ENCODE results near the gene NUDT14. TPM values are rescaled to one million over a fixed set of nuclear protein-coding genes. Genes with fewer than 3 reads are reported as not detected.

NUDT14 gene
- total RNA-seq, 1 experiment from 2014 or later = 75.3 TPM

- H3K4me3 ChIP-seq (ENCODE audit: low read depth in 2 of 2, low read length in 2 of 2) = no peak overlapping the region
- H3K27me3 ChIP-seq (ENCODE audit: control insufficient read depth, insufficient read depth, low read length) = no peaks in the 10 kb centered on the region
- no TSS peak for BruUV-seq (replicated peaks)
- in situ Hi-C loops (cut with HindIII; ENCODE audit: low pct_unique_long_range_greater_than_20kb, low sequenced_read_pairs) = no loop called here
- ChIA-PET CTCF (no interaction called here), POLR2A (no interaction called here)
- no peak overlapping the region for H3K27ac ChIP-seq (ENCODE audit: low read length)
- no peaks in the 10 kb centered on the region for H3K4me1 ChIP-seq (ENCODE audit: control insufficient read depth, insufficient read depth, low read length)
- TF ChIP-seq REST (IDR thresholded peaks at IDR 0.05; ENCODE audit: insufficient read depth in 1 of 2, low read depth in 2 of 2, low read length in 1 of 2) = no peak
- no peak for TF ChIP-seq POLR2AphosphoS5 (IDR thresholded peaks at IDR 0.05; ENCODE audit: low read depth, low read length)
- no peak for TF ChIP-seq CTCF (IDR thresholded peaks at IDR 0.05)
- TF ChIP-seq SIN3A (IDR thresholded peaks at IDR 0.05; ENCODE audit: borderline replicate concordance, insufficient read depth, low read depth, low read length) = no peak
- TF ChIP-seq TCF7L2 (IDR thresholded peaks at IDR 0.05; ENCODE audit: low read depth, low read length) = no peak
- ATAC-seq (no peak), DNase-seq (ENCODE audit: low read depth, low spot score) (no peak)
- H3K36me3 ChIP-seq (ENCODE audit: control insufficient read depth, insufficient read depth, low read length) = 0 out of 2 replicates have a peak, but pooled peaks cover 2% of the 10 kb centered on the region
- H3K9me3 ChIP-seq (ENCODE audit: control insufficient read depth, insufficient read depth, low read depth, low read length) = no peaks in the 10 kb centered on the region
- intact Hi-C loops (cut with micrococcal nuclease; ENCODE audit: unreplicated experiment) = no loop called here
Measured at GRCh38 chr14:105214324-105214915, 33.3 kb upstream of the NUDT14 start.

- TF ChIP-seq REST (IDR thresholded peaks at IDR 0.05; ENCODE audit: insufficient read depth in 1 of 2, low read depth in 2 of 2, low read length in 1 of 2) = no peak
- no peak for TF ChIP-seq POLR2AphosphoS5 (IDR thresholded peaks at IDR 0.05; ENCODE audit: low read depth, low read length)
- no peak for TF ChIP-seq CTCF (IDR thresholded peaks at IDR 0.05)
- no peak for TF ChIP-seq TCF7L2 (IDR thresholded peaks at IDR 0.05; ENCODE audit: low read depth, low read length)
- no peak for TF ChIP-seq SIN3A (IDR thresholded peaks at IDR 0.05; ENCODE audit: borderline replicate concordance, insufficient read depth, low read depth, low read length)
- ATAC-seq = no peak
- POLR2A ChIA-PET = no interaction called here
- Histone ChIP-seq H3K9me3 (ENCODE audit: control insufficient read depth, insufficient read depth, low read depth, low read length) (no peaks in the 10 kb centered on the region), H3K27me3 (ENCODE audit: control insufficient read depth, insufficient read depth, low read length) (no peaks in the 10 kb centered on the region), H3K4me1 (ENCODE audit: control insufficient read depth, insufficient read depth, low read length) (no peaks in the 10 kb centered on the region), H3K36me3 (ENCODE audit: control insufficient read depth, insufficient read depth, low read length) (0 out of 2 replicates have a peak, but pooled peaks cover under 1% of the 10 kb centered on the region), H3K27ac (ENCODE audit: low read length) (no peak overlapping the region), H3K4me3 (ENCODE audit: low read depth in 2 of 2, low read length in 2 of 2) (no peak overlapping the region)
- in situ Hi-C loops (cut with HindIII; ENCODE audit: low pct_unique_long_range_greater_than_20kb, low sequenced_read_pairs) = no loop called here
- intact Hi-C loops (cut with micrococcal nuclease; ENCODE audit: unreplicated experiment) = no loop called here
- BruUV-seq (replicated peaks) = no TSS peak
- CTCF ChIA-PET = no interaction called here
- no peak for DNase-seq (ENCODE audit: low read depth, low spot score)
Measured at GRCh38 chr14:105213361-105213760, 32.2 kb upstream of the NUDT14 start.
